HCT116 (cell line): Measurements from ENCODE around the gene MAP3K7CL. TPM values are rescaled to one million over a fixed set of nuclear protein-coding genes. Genes with fewer than 3 reads are reported as not detected.

ENCODE experiments used
- ATAC-seq: fragments of 200-7000 bp; cut with Tn5 transposase; 2 replicates; pipeline ENCODE4 v1.9.1; 2020; ENCODE audit warnings: mild to moderate bottlenecking, moderate library complexity
- BruUV-seq: library from RNA; stranded (reverse); fragments of 400-500 nt; replicated peaks from 2 replicates; lab custom pipeline; 2021; lab: Mats Ljungman, UMichigan
- CTCF ChIA-PET: fragments of 300-600 bp; sonication (Branson Sonifier 250); formaldehyde crosslinking; loops from one replicate; lab custom pipeline; 2021; ENCODE audit warnings: antibody characterized with exemption; lab: Charles Lee
- POLR2A ChIA-PET: fragments of 300-600, 350-600 bp; sonication (Branson Sonifier 250); formaldehyde crosslinking; loops from one replicate; lab custom pipeline; 2021; ENCODE audit warnings: antibody characterized with exemption; lab: Charles Lee
- RAD21 ChIA-PET, 2 experiments: fragments of 300-600 bp; sonication (Branson Sonifier 250); formaldehyde crosslinking; loops; one replicate each; lab custom pipeline; 2023; ENCODE audit warnings: low total read pairs in 2 of 2; ENCODE audit not compliant: uncharacterized antibody in 2 of 2, unreplicated experiment in 2 of 2, low non-redundant PET in 1 of 2; lab: Charles Lee
- DNase-seq: peaks from one replicate; pipeline ENCODE4 v3.0.0-alpha.2; 2010; ENCODE audit warnings: low read depth, low spot score
- H2AFZ ChIP-seq: fragments of 200-600 bp; shearing (Covaris generic), sonication (generic); 2 replicates; pipeline ENCODE4 v1.6.1; 2017; ENCODE audit warnings: low read depth, mixed run types, mixed read lengths, antibody characterized with exemption, low read length; ENCODE audit not compliant: poor library complexity, severe bottlenecking
- H3K27ac ChIP-seq: 2 replicates; pipeline ENCODE4 v1.5.1; 2012; ENCODE audit warnings: low read depth, low read length
- H3K27me3 ChIP-seq: fragments of 200-600 bp; sonication (generic); 2 replicates; pipeline ENCODE4 v1.6.1; 2016; ENCODE audit warnings: mixed run types, low read length, mixed read lengths; ENCODE audit not compliant: insufficient read depth
- H3K36me3 ChIP-seq, 2 experiments: fragments of 200-500 bp in 1 of 2; fragments of 200-600 bp in 1 of 2; sonication (Bioruptor generic) in 1 of 2; sonication (generic) in 1 of 2; 2 replicates each; pipeline versions ENCODE4 v1.5.1 to v1.6.1; 2014 to 2016; ENCODE audit warnings: low read length in 2 of 2, inconsistent platforms in 1 of 2, mixed read lengths in 1 of 2, mixed run types in 1 of 2; ENCODE audit not compliant: insufficient read depth in 2 of 2, control insufficient read depth in 1 of 2
- H3K4me1 ChIP-seq, 2 experiments: fragments of 200-600 bp in 1 of 2; sonication (generic) in 1 of 2; 2 replicates each; pipeline versions ENCODE4 v1.5.1 to v1.6.1; 2012 to 2017; ENCODE audit warnings: low read length in 2 of 2, inconsistent platforms in 1 of 2, mild to moderate bottlenecking in 1 of 2, mixed read lengths in 1 of 2, mixed run types in 1 of 2, moderate library complexity in 1 of 2; ENCODE audit not compliant: insufficient read depth in 2 of 2, control insufficient read depth in 1 of 2
- H3K4me2 ChIP-seq: fragments of 200-600 bp; sonication (generic); 2 replicates; pipeline ENCODE4 v1.6.1; 2017; ENCODE audit warnings: mixed run types, low read length, mixed read lengths
- H3K4me3 ChIP-seq, 2 experiments: fragments of 200-600 bp in 1 of 2; sonication (generic) in 1 of 2; replicated peaks in 1 of 2; 2 replicates each; pipeline ENCODE4 v1.5.1; 2011 to 2016; ENCODE audit warnings: low read length in 2 of 2, control low read depth in 1 of 2, low read depth in 1 of 2, mild to moderate bottlenecking in 1 of 2, mixed read lengths in 1 of 2, mixed run types in 1 of 2
- H3K79me2 ChIP-seq: fragments of 200-600 bp; sonication (generic); 2 replicates; pipeline ENCODE4 v1.6.1; 2017; ENCODE audit warnings: mild to moderate bottlenecking, mixed run types, low read length, moderate library complexity, mixed read lengths; ENCODE audit not compliant: insufficient read depth
- H3K9ac ChIP-seq: fragments of 200-600 bp; sonication (generic); 2 replicates; pipeline ENCODE4 v1.6.1; 2016; ENCODE audit warnings: low read length, mixed read lengths
- H3K9me2 ChIP-seq: fragments of 200-600 bp; sonication (generic), shearing (Covaris generic); 2 replicates; pipeline ENCODE4 v1.6.1; 2017; ENCODE audit warnings: mixed run types, mild to moderate bottlenecking, moderate library complexity; ENCODE audit not compliant: insufficient read depth
- H3K9me3 ChIP-seq, 2 experiments: fragments of 200-500 bp in 1 of 2; fragments of 200-600 bp in 1 of 2; sonication (Bioruptor generic) in 1 of 2; sonication (generic) in 1 of 2; 2 replicates each; pipeline ENCODE4 v1.6.1; 2014 to 2017; ENCODE audit warnings: low read length in 2 of 2, mixed read lengths in 2 of 2, inconsistent platforms in 1 of 2, low read depth in 1 of 2, mild to moderate bottlenecking in 1 of 2, mixed run types in 1 of 2, moderate library complexity in 1 of 2; ENCODE audit not compliant: control insufficient read depth in 1 of 2, insufficient read depth in 1 of 2
- H4K20me1 ChIP-seq: fragments of 200-600 bp; sonication (generic), shearing (Covaris generic); 2 replicates; pipeline ENCODE4 v1.6.1; 2017; ENCODE audit warnings: mixed run types, mild to moderate bottlenecking, moderate library complexity; ENCODE audit not compliant: insufficient read depth
- CBX3 ChIP-seq: IDR thresholded peaks from 2 replicates; pipeline ENCODE4 v1.6.1; 2012; ENCODE audit warnings: low read depth
- CEBPB ChIP-seq: IDR thresholded peaks from 2 replicates; pipeline ENCODE4 v1.6.1; 2012; ENCODE audit warnings: low read depth
- EGR1 ChIP-seq: IDR thresholded peaks from 2 replicates; pipeline ENCODE4 v1.6.1; 2012; ENCODE audit warnings: low read depth
- FOSL1 ChIP-seq: IDR thresholded peaks from 2 replicates; pipeline ENCODE4 v1.6.1; 2012; ENCODE audit warnings: low read depth
- JUND ChIP-seq: IDR thresholded peaks from 2 replicates; pipeline ENCODE4 v1.6.1; 2012
- SIN3A ChIP-seq: IDR thresholded peaks from 2 replicates; pipeline ENCODE4 v1.6.1; 2012; ENCODE audit warnings: low read depth
- SP1 ChIP-seq: IDR thresholded peaks from 2 replicates; pipeline ENCODE4 v1.6.1; 2012; ENCODE audit warnings: low read depth
- SRF ChIP-seq: IDR thresholded peaks from 2 replicates; pipeline ENCODE4 v1.6.1; 2012; ENCODE audit warnings: low read depth
- TCF7L2 ChIP-seq: IDR thresholded peaks from 2 replicates; pipeline ENCODE4 v1.7.0; 2011; ENCODE audit warnings: borderline replicate concordance, inconsistent platforms; ENCODE audit not compliant: insufficient read depth, insufficient read length; ENCODE audit errors: extremely low read depth
- YY1 ChIP-seq: IDR thresholded peaks from 2 replicates; pipeline ENCODE4 v1.6.1; 2011; ENCODE audit warnings: low read length, low read depth, moderate library complexity, mild to moderate bottlenecking; ENCODE audit not compliant: insufficient replicate concordance; ENCODE audit errors: extremely low read depth
- ZFX ChIP-seq: fragments of 450-650 bp; IDR thresholded peaks from 2 replicates; pipeline ENCODE4 v1.6.1; 2017
- ZNF274 ChIP-seq: fragments of 200-500 bp; sonication (Bioruptor generic); IDR thresholded peaks from 2 replicates; pipeline ENCODE4 v1.6.1; 2014; ENCODE audit warnings: mild to moderate bottlenecking, low read depth, low read length, inconsistent platforms
- intact Hi-C: fragments of 100-400 bp; cut with micrococcal nuclease; formaldehyde crosslinking; loops from 2 replicates; pipeline ENCODE4 v1.10.0; 2022
- total RNA-seq: library from RNA; stranded (reverse); gene quantifications from one replicate; pipeline ENCODE4 v1.2.1, GENCODE V29; 2021; ENCODE audit not compliant: unreplicated experiment
- TF ChIP-seq, protein P1 (sequence below): IDR thresholded peaks from 2 replicates; pipeline ENCODE4 v1.6.1; 2012; ENCODE audit warnings: low read depth
- TF ChIP-seq, protein P2 (sequence below): IDR thresholded peaks from 2 replicates; pipeline ENCODE4 v1.6.1; 2012
- TF ChIP-seq, protein P3 (sequence below): IDR thresholded peaks from 2 replicates; pipeline ENCODE4 v1.6.1; 2011; ENCODE audit warnings: mild to moderate bottlenecking, low read length, moderate library complexity; ENCODE audit not compliant: insufficient replicate concordance; ENCODE audit errors: extremely low read depth
- TF ChIP-seq, protein P4 (sequence below), 3 experiments: fragments of 200-600 bp in 1 of 3; sonication (generic) in 1 of 3; IDR thresholded peaks in 2 of 3; conservative IDR thresholded peaks in 1 of 3; 2 replicates each; pipeline ENCODE4 v1.5.1; 2012 to 2017; ENCODE audit warnings: low read depth in 2 of 3, low read length in 2 of 3, antibody characterized with exemption in 1 of 3, borderline replicate concordance in 1 of 3, control low read depth in 1 of 3, mild to moderate bottlenecking in 1 of 3, mixed read lengths in 1 of 3, mixed run types in 1 of 3, moderate library complexity in 1 of 3; ENCODE audit not compliant: insufficient read depth in 1 of 3

The MAP3K7CL gene
- total RNA-seq, 1 experiment from 2014 or later, result 0.57 TPM

DNA sequence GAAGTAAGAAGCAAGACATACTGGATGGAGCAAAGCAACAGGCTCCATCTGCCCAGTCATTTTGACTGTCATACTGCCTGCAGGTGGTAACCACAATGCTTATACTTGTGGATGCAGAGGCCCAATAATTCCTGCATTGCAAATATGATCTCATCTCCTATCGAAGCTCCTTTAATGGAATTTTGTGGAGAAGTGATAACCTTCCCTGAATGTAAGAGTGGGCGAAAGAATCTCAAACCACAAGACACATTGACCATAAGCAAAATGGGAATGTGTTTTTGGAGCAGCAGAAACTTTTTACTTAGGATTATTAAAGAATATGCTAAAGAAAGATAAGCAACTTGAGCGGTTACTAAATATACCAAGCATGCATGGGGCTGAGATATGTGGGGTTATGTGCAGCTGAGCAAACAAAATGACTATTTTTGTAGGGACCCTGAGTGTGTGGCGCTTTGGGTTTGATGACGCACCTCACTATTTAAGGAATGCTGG is 90.9 kb downstream of the MAP3K7CL start (continued):
- TF ChIP-seq, protein P1, sequence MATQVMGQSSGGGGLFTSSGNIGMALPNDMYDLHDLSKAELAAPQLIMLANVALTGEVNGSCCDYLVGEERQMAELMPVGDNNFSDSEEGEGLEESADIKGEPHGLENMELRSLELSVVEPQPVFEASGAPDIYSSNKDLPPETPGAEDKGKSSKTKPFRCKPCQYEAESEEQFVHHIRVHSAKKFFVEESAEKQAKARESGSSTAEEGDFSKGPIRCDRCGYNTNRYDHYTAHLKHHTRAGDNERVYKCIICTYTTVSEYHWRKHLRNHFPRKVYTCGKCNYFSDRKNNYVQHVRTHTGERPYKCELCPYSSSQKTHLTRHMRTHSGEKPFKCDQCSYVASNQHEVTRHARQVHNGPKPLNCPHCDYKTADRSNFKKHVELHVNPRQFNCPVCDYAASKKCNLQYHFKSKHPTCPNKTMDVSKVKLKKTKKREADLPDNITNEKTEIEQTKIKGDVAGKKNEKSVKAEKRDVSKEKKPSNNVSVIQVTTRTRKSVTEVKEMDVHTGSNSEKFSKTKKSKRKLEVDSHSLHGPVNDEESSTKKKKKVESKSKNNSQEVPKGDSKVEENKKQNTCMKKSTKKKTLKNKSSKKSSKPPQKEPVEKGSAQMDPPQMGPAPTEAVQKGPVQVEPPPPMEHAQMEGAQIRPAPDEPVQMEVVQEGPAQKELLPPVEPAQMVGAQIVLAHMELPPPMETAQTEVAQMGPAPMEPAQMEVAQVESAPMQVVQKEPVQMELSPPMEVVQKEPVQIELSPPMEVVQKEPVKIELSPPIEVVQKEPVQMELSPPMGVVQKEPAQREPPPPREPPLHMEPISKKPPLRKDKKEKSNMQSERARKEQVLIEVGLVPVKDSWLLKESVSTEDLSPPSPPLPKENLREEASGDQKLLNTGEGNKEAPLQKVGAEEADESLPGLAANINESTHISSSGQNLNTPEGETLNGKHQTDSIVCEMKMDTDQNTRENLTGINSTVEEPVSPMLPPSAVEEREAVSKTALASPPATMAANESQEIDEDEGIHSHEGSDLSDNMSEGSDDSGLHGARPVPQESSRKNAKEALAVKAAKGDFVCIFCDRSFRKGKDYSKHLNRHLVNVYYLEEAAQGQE, result no peak
- TF ChIP-seq ZFX, result no peak
- no peak for TF ChIP-seq SP1

DNA sequence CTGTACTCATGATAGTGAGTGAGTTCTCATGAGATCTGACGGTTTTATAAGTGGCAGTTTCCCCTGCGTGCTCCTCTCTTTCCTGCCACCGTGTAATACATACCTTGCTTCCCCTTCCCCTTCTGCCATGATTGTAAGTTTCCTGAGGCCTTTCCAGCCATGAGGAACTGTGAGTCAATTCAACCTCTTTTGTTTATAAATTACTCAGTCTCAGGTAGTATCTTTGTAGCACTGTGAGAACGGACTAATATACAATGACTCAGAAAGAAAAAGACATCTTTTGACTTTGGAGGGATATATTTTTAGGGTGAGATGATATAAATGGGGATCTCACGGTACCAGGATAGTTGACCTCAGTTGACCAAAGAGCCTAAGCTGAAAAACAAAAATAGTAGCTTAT is 93.6 kb downstream of the MAP3K7CL start:
- H3K9ac ChIP-seq, result no peak overlapping the region
- H3K27ac ChIP-seq, result no peak overlapping the region
- peaks cover 0 to 1% of the 10 kb centered on the region in 2 experiments; a peak in 1 of 4 replicates for H3K4me1 ChIP-seq
- BruUV-seq, result no TSS peak
- DNase-seq, result no peak
- ATAC-seq, result no peak
- TF ChIP-seq ZNF274, result no peak
- TF ChIP-seq SP1, result no peak
- TF ChIP-seq CEBPB, result no peak
- TF ChIP-seq TCF7L2, result no peak
- TF ChIP-seq SIN3A, result no peak
- no peak for TF ChIP-seq JUND
- no peak for TF ChIP-seq CBX3
- TF ChIP-seq SRF, result no peak
- no peak for TF ChIP-seq YY1
- TF ChIP-seq, protein P2, sequence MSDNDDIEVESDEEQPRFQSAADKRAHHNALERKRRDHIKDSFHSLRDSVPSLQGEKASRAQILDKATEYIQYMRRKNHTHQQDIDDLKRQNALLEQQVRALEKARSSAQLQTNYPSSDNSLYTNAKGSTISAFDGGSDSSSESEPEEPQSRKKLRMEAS, result no peak
- TF ChIP-seq, protein P3, sequence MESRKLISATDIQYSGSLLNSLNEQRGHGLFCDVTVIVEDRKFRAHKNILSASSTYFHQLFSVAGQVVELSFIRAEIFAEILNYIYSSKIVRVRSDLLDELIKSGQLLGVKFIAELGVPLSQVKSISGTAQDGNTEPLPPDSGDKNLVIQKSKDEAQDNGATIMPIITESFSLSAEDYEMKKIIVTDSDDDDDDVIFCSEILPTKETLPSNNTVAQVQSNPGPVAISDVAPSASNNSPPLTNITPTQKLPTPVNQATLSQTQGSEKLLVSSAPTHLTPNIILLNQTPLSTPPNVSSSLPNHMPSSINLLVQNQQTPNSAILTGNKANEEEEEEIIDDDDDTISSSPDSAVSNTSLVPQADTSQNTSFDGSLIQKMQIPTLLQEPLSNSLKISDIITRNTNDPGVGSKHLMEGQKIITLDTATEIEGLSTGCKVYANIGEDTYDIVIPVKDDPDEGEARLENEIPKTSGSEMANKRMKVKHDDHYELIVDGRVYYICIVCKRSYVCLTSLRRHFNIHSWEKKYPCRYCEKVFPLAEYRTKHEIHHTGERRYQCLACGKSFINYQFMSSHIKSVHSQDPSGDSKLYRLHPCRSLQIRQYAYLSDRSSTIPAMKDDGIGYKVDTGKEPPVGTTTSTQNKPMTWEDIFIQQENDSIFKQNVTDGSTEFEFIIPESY, result no peak
- TF ChIP-seq EGR1, result no peak
- TF ChIP-seq, protein P4, sequence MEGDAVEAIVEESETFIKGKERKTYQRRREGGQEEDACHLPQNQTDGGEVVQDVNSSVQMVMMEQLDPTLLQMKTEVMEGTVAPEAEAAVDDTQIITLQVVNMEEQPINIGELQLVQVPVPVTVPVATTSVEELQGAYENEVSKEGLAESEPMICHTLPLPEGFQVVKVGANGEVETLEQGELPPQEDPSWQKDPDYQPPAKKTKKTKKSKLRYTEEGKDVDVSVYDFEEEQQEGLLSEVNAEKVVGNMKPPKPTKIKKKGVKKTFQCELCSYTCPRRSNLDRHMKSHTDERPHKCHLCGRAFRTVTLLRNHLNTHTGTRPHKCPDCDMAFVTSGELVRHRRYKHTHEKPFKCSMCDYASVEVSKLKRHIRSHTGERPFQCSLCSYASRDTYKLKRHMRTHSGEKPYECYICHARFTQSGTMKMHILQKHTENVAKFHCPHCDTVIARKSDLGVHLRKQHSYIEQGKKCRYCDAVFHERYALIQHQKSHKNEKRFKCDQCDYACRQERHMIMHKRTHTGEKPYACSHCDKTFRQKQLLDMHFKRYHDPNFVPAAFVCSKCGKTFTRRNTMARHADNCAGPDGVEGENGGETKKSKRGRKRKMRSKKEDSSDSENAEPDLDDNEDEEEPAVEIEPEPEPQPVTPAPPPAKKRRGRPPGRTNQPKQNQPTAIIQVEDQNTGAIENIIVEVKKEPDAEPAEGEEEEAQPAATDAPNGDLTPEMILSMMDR (IDR thresholded peaks at IDR 0.05 in 2 of 3, conservative IDR thresholded peaks at IDR 0.05 in 1 of 3; ENCODE audit: borderline replicate concordance in 1 of 3, insufficient read depth in 1 of 3, low read depth in 2 of 3, low read length in 2 of 3), result no peak
- no peak for TF ChIP-seq FOSL1
- H2AFZ ChIP-seq, result no peak overlapping the region
- no peaks in the 10 kb centered on the region for H3K27me3 ChIP-seq
- no peaks in the 10 kb centered on the region; a peak in 1 of 4 replicates for H3K36me3 ChIP-seq
- intact Hi-C loops, result no loop called here
- RAD21 ChIA-PET, result no interaction called here
- POLR2A ChIA-PET, result no interaction called here
- no peaks in the 10 kb centered on the region for H4K20me1 ChIP-seq
- H3K79me2 ChIP-seq, result no peaks in the 10 kb centered on the region
- no peaks in the 10 kb centered on the region for H3K9me2 ChIP-seq
- no peak overlapping the region for H3K4me2 ChIP-seq
- CTCF ChIA-PET, result no interaction called here
- no peak overlapping the region for H3K4me3 ChIP-seq
- no peaks in the 10 kb centered on the region for H3K9me3 ChIP-seq
